HL-60/S4 treated with phorbol 12-myristate 13-acetate at 8.2 ng/mL for 4 days and 3 days (cell line): ENCODE measurements around the gene IL2RA.
"Not testable (repeated sequence)": the region's sequence is repeated elsewhere in the genome, so short reads cannot be mapped to it uniquely, and the experiment has no call there.

Experiments
- in situ Hi-C: fragments of 300-500 bp; cut with MboI; formaldehyde crosslinking; loops from 2 replicates; pipeline ENCODE4 v1.15.0; 2022; ENCODE audit warnings: low sequenced_read_pairs

Gene IL2RA

DNA sequence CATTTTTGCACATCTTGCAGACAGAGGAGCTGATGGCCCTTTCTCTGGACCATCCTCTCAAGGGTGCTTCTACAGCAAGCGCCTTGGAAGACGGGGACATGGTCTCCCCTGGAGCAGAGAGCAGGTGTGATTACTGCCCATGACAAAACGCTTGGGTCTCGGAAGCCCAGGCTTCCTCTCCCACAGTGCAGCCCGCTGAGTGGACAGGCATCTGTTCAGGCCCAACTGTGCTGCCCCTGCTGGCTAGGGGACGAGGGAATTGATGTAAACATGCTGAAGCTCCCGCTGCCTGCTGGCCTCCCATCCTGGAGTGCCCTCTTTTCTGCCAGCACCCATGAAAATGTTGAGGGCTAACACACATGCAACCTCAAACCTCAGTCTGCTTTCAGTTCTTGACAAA is 99.1 kb downstream of the IL2RA start:
- in situ Hi-C loops, result no loop called here

DNA sequence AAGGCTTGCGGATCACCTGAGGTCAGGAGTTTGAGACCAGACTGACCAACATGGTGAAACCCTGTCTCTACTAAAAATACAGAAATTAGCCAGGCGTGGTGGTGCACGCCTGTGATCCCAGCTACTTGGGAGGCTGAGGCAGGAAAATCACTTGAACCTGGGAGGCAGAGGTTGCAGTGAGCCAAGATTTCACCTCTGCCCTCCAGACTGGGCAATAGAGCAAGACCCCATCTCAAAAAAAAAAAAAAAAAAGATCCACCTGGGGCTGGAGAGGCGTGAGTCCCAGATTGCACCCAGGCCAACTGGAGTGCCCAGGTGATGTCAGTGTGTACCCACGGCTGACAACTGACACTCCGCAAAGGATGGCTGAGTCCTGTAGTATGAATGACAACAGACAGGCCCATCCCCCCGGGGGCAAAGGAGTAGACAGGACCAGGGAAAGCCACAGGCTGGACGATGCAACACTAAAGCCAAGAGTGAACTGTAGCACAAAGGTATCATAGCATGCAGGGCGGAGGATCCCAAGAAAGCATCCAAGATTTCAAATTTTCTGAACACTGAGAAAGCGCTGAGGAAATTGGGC is 99.7 kb downstream of the IL2RA start:
- in situ Hi-C loops, result not testable (repeated sequence)

DNA sequence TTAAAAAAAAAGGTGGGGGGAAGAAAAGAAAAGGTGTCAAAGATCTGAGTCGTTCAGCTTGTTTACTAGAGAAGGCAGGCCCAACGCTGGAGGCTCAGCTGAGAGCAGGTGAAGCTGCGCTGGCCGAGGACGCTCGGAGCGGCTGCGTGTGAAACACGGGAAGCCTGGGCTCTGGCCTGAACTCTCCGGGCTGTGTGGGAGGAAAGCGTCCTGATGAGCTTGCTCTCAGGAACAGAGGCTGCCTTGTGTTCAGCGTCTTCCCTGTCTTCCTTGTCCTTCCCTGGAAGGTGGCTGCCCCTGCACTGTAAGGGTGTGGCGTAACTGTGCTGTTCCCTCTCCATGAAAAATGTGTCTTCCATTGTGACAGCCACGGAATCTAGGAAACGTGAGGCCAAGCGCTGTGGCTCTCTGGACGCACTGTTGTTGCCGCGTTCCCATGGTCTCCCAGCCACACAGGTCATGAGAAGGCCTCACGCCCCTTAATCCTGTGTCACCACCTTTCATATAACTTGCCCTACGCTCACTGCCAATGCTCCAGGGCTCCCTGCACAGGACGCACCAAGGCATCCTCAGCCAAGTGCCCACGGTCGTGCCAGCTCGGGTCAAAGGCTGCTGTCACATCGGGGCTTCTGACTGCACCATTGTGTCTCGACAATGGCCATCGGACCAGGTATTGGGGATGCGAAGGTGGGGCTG is 100.6 kb downstream of the IL2RA start:
- in situ Hi-C loops, result no loop called here

DNA sequence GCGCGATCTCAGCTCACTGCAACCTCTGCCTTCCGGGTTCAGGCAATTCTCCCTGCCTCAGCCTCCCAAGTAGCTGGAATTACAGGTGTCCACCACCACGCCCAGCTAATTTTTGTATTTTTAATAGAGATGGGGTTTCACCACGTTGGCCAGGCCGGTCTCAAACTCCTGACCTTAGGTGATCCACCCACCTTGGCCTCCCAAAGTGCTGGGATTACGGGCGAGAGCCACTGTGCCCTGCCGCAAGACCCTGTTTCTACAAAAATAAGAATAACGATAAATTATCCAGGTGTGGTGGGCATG is 101.2 kb downstream of the IL2RA start:
- in situ Hi-C loops, result not testable (repeated sequence)
